IMR-90 (cell line): ENCODE measurements around the gene CETP. TPM values are rescaled to one million over a fixed set of nuclear protein-coding genes. Genes with fewer than 3 reads are reported as not detected.

Experiments
- NFE2L2 ChIP-seq: fragments of 150-350 bp; IDR thresholded peaks from 2 replicates; pipeline ENCODE4 v1.6.1; 2016; ENCODE audit warnings: low read depth, mild to moderate bottlenecking, low read length
- RAD21 ChIP-seq: IDR thresholded peaks from 2 replicates; pipeline ENCODE4 v1.6.1; 2012; ENCODE audit warnings: low read length, improper control_type of control experiment
- SMC3 ChIP-seq: fragments of 150-350 bp; IDR thresholded peaks from 2 replicates; pipeline ENCODE4 v1.6.1; 2016; ENCODE audit warnings: low read depth, mild to moderate bottlenecking, antibody characterized with exemption, low read length, moderate library complexity
- polyA plus RNA-seq, 3 experiments: library from polyadenylated mRNA; depleted of rRNA; stranded (reverse); fragments of >200 nt; gene quantifications; 2 replicates each; pipeline ENCODE4 v1.2.3, GENCODE V29; 2012; ENCODE audit warnings: low replicate concordance in 1 of 3
- total RNA-seq: library from RNA; depleted of rRNA; stranded (reverse); fragments of >200 nt; gene quantifications from 2 replicates; pipeline ENCODE4 v1.2.3, GENCODE V29; 2012
- TF ChIP-seq, protein P1 (sequence below): fragments of 150-350 bp; IDR thresholded peaks from 2 replicates; pipeline ENCODE4 v1.6.1; 2017; ENCODE audit warnings: mild to moderate bottlenecking, antibody characterized with exemption, low read length, low read depth

The CETP gene
- total and polyA plus RNA-seq, 2 of the 4 experiments (the other 2 are of a cell fraction) = not detected

DNA sequence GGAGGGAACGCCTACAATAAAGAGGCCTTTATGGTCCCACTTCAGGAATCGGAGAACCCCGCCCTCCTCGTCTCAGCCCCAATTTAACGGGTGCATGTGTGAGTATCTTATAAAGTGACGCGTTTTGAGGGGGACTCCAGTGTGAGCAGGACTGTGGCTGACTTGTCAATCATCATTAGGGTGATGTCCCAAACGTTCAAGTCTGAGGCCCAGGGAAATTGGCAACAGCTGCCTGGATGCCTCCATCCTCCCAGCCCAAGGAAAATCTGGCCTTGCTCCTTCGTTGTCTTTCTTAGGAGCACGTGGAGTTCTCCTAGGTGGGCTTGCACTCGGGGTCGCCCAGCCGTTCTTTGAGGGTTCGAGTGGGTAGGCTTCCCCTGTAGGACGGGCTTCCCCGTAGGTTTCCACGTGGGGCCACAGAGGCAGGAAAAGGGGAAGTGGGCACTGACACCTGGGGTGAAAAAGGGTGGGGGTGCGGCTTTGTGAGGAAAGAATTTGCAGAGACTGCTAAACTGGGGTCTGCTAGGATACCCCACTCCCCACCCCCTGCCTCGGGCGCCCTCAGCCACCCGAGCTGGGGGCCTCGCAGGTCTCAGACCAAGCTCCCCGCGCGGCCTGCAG, 30.4 kb upstream of the CETP start (continued):
- TF ChIP-seq NFE2L2 (no peak), RAD21 (no peak), SMC3 (no peak)
- TF ChIP-seq, protein P1, sequence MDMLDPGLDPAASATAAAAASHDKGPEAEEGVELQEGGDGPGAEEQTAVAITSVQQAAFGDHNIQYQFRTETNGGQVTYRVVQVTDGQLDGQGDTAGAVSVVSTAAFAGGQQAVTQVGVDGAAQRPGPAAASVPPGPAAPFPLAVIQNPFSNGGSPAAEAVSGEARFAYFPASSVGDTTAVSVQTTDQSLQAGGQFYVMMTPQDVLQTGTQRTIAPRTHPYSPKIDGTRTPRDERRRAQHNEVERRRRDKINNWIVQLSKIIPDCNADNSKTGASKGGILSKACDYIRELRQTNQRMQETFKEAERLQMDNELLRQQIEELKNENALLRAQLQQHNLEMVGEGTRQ = no peak
